ENCODE data around the gene DOC2B.
"Not testable (repeated sequence)": the region's sequence is repeated elsewhere in the genome, so short reads cannot be mapped to it uniquely, and the experiment has no call there.

DOC2B gene

GRCh38 chr17:216625-217024 is 35.2 kb upstream of the DOC2B start:
- no peak for DNase-seq (ENCODE audit: low spot score)
- TF ChIP-seq CTCF (IDR thresholded peaks at IDR 0.05; ENCODE audit: extremely low read depth, missing control alignments), result no peak

GRCh38 chr17:215563-216478 is 34.4 kb upstream of the DOC2B start:
- DNase-seq (ENCODE audit: low spot score), result not testable (repeated sequence)

- no peak for DNase-seq (ENCODE audit: low spot score)
- no peak for TF ChIP-seq CTCF (IDR thresholded peaks at IDR 0.05; ENCODE audit: extremely low read depth, missing control alignments)
These were observed 33.5 kb upstream of the DOC2B start for GRCh38 chr17:214881-215331.

- no peak for TF ChIP-seq CTCF (IDR thresholded peaks at IDR 0.05; ENCODE audit: extremely low read depth, missing control alignments)
- DNase-seq (ENCODE audit: low spot score), result no peak
These were observed 32.0 kb upstream of the DOC2B start for GRCh38 chr17:213286-214105.

- DNase-seq (ENCODE audit: low spot score), result no peak
- no peak for TF ChIP-seq CTCF (IDR thresholded peaks at IDR 0.05; ENCODE audit: extremely low read depth, missing control alignments)
These were observed 29.0 kb upstream of the DOC2B start for GRCh38 chr17:210402-210801.

- no peak for TF ChIP-seq CTCF (IDR thresholded peaks at IDR 0.05; ENCODE audit: extremely low read depth, missing control alignments)
- DNase-seq (ENCODE audit: low spot score), result no peak
These were observed 27.0 kb upstream of the DOC2B start for GRCh38 chr17:208429-208828.

- no peak for DNase-seq (ENCODE audit: low spot score)
- no peak for TF ChIP-seq CTCF (IDR thresholded peaks at IDR 0.05; ENCODE audit: extremely low read depth, missing control alignments)
These were observed 26.3 kb upstream of the DOC2B start for GRCh38 chr17:207775-208174.

All from GM20000 (cell line).